ENCODE data around the gene MBD3L2B.

GRCh38 chr19:7000333-7000732 lies 20.9 kb downstream of the MBD3L2B start:
- TF ChIP-seq EZH2 (IDR thresholded peaks at IDR 0.05) (no peak), CTCF (IDR thresholded peaks at IDR 0.05) (no peak), EZH2phosphoT487 (IDR thresholded peaks at IDR 0.05) (no peak)

All from neural progenitor cell (in vitro differentiated cells).